HCT116 (cell line): ENCODE measurements around the gene UTF1. TPM values are rescaled to one million over a fixed set of nuclear protein-coding genes. Genes with fewer than 3 reads are reported as not detected.

Experiments
- ATAC-seq: fragments of 200-7000 bp; cut with Tn5 transposase; 2 replicates; pipeline ENCODE4 v1.9.1; 2020; ENCODE audit warnings: mild to moderate bottlenecking, moderate library complexity
- BruUV-seq: library from RNA; stranded (reverse); fragments of 400-500 nt; replicated peaks from 2 replicates; lab custom pipeline; 2021; lab: Mats Ljungman, UMichigan
- CTCF ChIA-PET: fragments of 300-600 bp; sonication (Branson Sonifier 250); formaldehyde crosslinking; loops from one replicate; lab custom pipeline; 2021; ENCODE audit warnings: antibody characterized with exemption; lab: Charles Lee
- POLR2A ChIA-PET: fragments of 300-600, 350-600 bp; sonication (Branson Sonifier 250); formaldehyde crosslinking; loops from one replicate; lab custom pipeline; 2021; ENCODE audit warnings: antibody characterized with exemption; lab: Charles Lee
- RAD21 ChIA-PET, 2 experiments: fragments of 300-600 bp; sonication (Branson Sonifier 250); formaldehyde crosslinking; loops; one replicate each; lab custom pipeline; 2023; ENCODE audit warnings: low total read pairs in 2 of 2; ENCODE audit not compliant: uncharacterized antibody in 2 of 2, unreplicated experiment in 2 of 2, low non-redundant PET in 1 of 2; lab: Charles Lee
- DNase-seq: peaks from one replicate; pipeline ENCODE4 v3.0.0-alpha.2; 2010; ENCODE audit warnings: low read depth, low spot score
- H2AFZ ChIP-seq: fragments of 200-600 bp; shearing (Covaris generic), sonication (generic); 2 replicates; pipeline ENCODE4 v1.6.1; 2017; ENCODE audit warnings: low read depth, mixed run types, mixed read lengths, antibody characterized with exemption, low read length; ENCODE audit not compliant: poor library complexity, severe bottlenecking
- H3K27ac ChIP-seq: 2 replicates; pipeline ENCODE4 v1.5.1; 2012; ENCODE audit warnings: low read depth, low read length
- H3K27me3 ChIP-seq: fragments of 200-600 bp; sonication (generic); 2 replicates; pipeline ENCODE4 v1.6.1; 2016; ENCODE audit warnings: mixed run types, low read length, mixed read lengths; ENCODE audit not compliant: insufficient read depth
- H3K36me3 ChIP-seq, 2 experiments: fragments of 200-500 bp in 1 of 2; fragments of 200-600 bp in 1 of 2; sonication (Bioruptor generic) in 1 of 2; sonication (generic) in 1 of 2; 2 replicates each; pipeline versions ENCODE4 v1.5.1 to v1.6.1; 2014 to 2016; ENCODE audit warnings: low read length in 2 of 2, inconsistent platforms in 1 of 2, mixed read lengths in 1 of 2, mixed run types in 1 of 2; ENCODE audit not compliant: insufficient read depth in 2 of 2, control insufficient read depth in 1 of 2
- H3K4me1 ChIP-seq, 2 experiments: fragments of 200-600 bp in 1 of 2; sonication (generic) in 1 of 2; 2 replicates each; pipeline versions ENCODE4 v1.5.1 to v1.6.1; 2012 to 2017; ENCODE audit warnings: low read length in 2 of 2, inconsistent platforms in 1 of 2, mild to moderate bottlenecking in 1 of 2, mixed read lengths in 1 of 2, mixed run types in 1 of 2, moderate library complexity in 1 of 2; ENCODE audit not compliant: insufficient read depth in 2 of 2, control insufficient read depth in 1 of 2
- H3K4me2 ChIP-seq: fragments of 200-600 bp; sonication (generic); 2 replicates; pipeline ENCODE4 v1.6.1; 2017; ENCODE audit warnings: mixed run types, low read length, mixed read lengths
- H3K4me3 ChIP-seq, 2 experiments: fragments of 200-600 bp in 1 of 2; sonication (generic) in 1 of 2; replicated peaks in 1 of 2; 2 replicates each; pipeline ENCODE4 v1.5.1; 2011 to 2016; ENCODE audit warnings: low read length in 2 of 2, control low read depth in 1 of 2, low read depth in 1 of 2, mild to moderate bottlenecking in 1 of 2, mixed read lengths in 1 of 2, mixed run types in 1 of 2
- H3K79me2 ChIP-seq: fragments of 200-600 bp; sonication (generic); 2 replicates; pipeline ENCODE4 v1.6.1; 2017; ENCODE audit warnings: mild to moderate bottlenecking, mixed run types, low read length, moderate library complexity, mixed read lengths; ENCODE audit not compliant: insufficient read depth
- H3K9ac ChIP-seq: fragments of 200-600 bp; sonication (generic); 2 replicates; pipeline ENCODE4 v1.6.1; 2016; ENCODE audit warnings: low read length, mixed read lengths
- H3K9me2 ChIP-seq: fragments of 200-600 bp; sonication (generic), shearing (Covaris generic); 2 replicates; pipeline ENCODE4 v1.6.1; 2017; ENCODE audit warnings: mixed run types, mild to moderate bottlenecking, moderate library complexity; ENCODE audit not compliant: insufficient read depth
- H3K9me3 ChIP-seq, 2 experiments: fragments of 200-500 bp in 1 of 2; fragments of 200-600 bp in 1 of 2; sonication (Bioruptor generic) in 1 of 2; sonication (generic) in 1 of 2; 2 replicates each; pipeline ENCODE4 v1.6.1; 2014 to 2017; ENCODE audit warnings: low read length in 2 of 2, mixed read lengths in 2 of 2, inconsistent platforms in 1 of 2, low read depth in 1 of 2, mild to moderate bottlenecking in 1 of 2, mixed run types in 1 of 2, moderate library complexity in 1 of 2; ENCODE audit not compliant: control insufficient read depth in 1 of 2, insufficient read depth in 1 of 2
- H4K20me1 ChIP-seq: fragments of 200-600 bp; sonication (generic), shearing (Covaris generic); 2 replicates; pipeline ENCODE4 v1.6.1; 2017; ENCODE audit warnings: mixed run types, mild to moderate bottlenecking, moderate library complexity; ENCODE audit not compliant: insufficient read depth
- CEBPB ChIP-seq: IDR thresholded peaks from 2 replicates; pipeline ENCODE4 v1.6.1; 2012; ENCODE audit warnings: low read depth
- ELF1 ChIP-seq: IDR thresholded peaks from 2 replicates; pipeline ENCODE4 v1.6.1; 2012; ENCODE audit warnings: low read depth, borderline replicate concordance
- EZH2 ChIP-seq: fragments of 200-600 bp; sonication (generic); IDR thresholded peaks from 2 replicates; pipeline ENCODE4 v1.6.1; 2017; ENCODE audit warnings: antibody characterized with exemption, mixed run types
- EZH2phosphoT487 ChIP-seq: fragments of 200-600 bp; IDR thresholded peaks from 2 replicates; pipeline ENCODE4 v1.6.1; 2018; ENCODE audit warnings: antibody characterized with exemption, borderline replicate concordance
- FOSL1 ChIP-seq: IDR thresholded peaks from 2 replicates; pipeline ENCODE4 v1.6.1; 2012; ENCODE audit warnings: low read depth
- MAX ChIP-seq: IDR thresholded peaks from 2 replicates; pipeline ENCODE4 v1.6.1; 2012
- POLR2AphosphoS5 ChIP-seq: IDR thresholded peaks from 2 replicates; pipeline ENCODE4 v1.6.1; 2011; ENCODE audit warnings: mild to moderate bottlenecking, low read depth, low read length, moderate library complexity
- RAD21 ChIP-seq: IDR thresholded peaks from 2 replicates; pipeline ENCODE4 v1.6.1; 2012; ENCODE audit warnings: low read depth, mild to moderate bottlenecking
- REST ChIP-seq: IDR thresholded peaks from 2 replicates; pipeline ENCODE4 v1.6.1; 2012; ENCODE audit warnings: low read depth
- SP1 ChIP-seq: IDR thresholded peaks from 2 replicates; pipeline ENCODE4 v1.6.1; 2012; ENCODE audit warnings: low read depth
- SRF ChIP-seq: IDR thresholded peaks from 2 replicates; pipeline ENCODE4 v1.6.1; 2012; ENCODE audit warnings: low read depth
- YY1 ChIP-seq: IDR thresholded peaks from 2 replicates; pipeline ENCODE4 v1.6.1; 2011; ENCODE audit warnings: low read length, low read depth, moderate library complexity, mild to moderate bottlenecking; ENCODE audit not compliant: insufficient replicate concordance; ENCODE audit errors: extremely low read depth
- ZFX ChIP-seq: fragments of 450-650 bp; IDR thresholded peaks from 2 replicates; pipeline ENCODE4 v1.6.1; 2017
- intact Hi-C: fragments of 100-400 bp; cut with micrococcal nuclease; formaldehyde crosslinking; loops from 2 replicates; pipeline ENCODE4 v1.10.0; 2022
- total RNA-seq: library from RNA; stranded (reverse); gene quantifications from one replicate; pipeline ENCODE4 v1.2.1, GENCODE V29; 2021; ENCODE audit not compliant: unreplicated experiment

Gene UTF1
- total RNA-seq, 1 experiment from 2014 or later, result not detected

- no peak overlapping the region for H3K27ac ChIP-seq
- H3K9me3 ChIP-seq, result no peaks in the 10 kb centered on the region
- H3K4me2 ChIP-seq, result no peak overlapping the region
- POLR2A ChIA-PET, result no interaction called here
- no peak overlapping the region for H3K4me3 ChIP-seq
- H3K27me3 ChIP-seq, result no peaks in the 10 kb centered on the region
- TF ChIP-seq FOSL1 (no peak), EZH2 (no peak), ZFX (no peak), YY1 (no peak), REST (no peak), RAD21 (no peak), SRF (no peak), CEBPB (no peak), MAX (no peak), ELF1 (no peak), POLR2AphosphoS5 (no peak), SP1 (no peak), EZH2phosphoT487 (no peak)
- no peaks in the 10 kb centered on the region for H3K36me3 ChIP-seq
- intact Hi-C loops, result no loop called here
- no peaks in the 10 kb centered on the region for H3K4me1 ChIP-seq
- CTCF ChIA-PET, result no interaction called here
- no peaks in the 10 kb centered on the region for H3K79me2 ChIP-seq
- H3K9ac ChIP-seq, result no peak overlapping the region
- ATAC-seq, result no peak
- no peaks in the 10 kb centered on the region for H3K9me2 ChIP-seq
- no TSS peak for BruUV-seq
- RAD21 ChIA-PET, result no interaction called here
- DNase-seq, result no peak
- H2AFZ ChIP-seq, result no peak overlapping the region
- no peaks in the 10 kb centered on the region for H4K20me1 ChIP-seq
These were observed 16.2 kb upstream of the UTF1 start for GRCh38 chr10:133213641-133214467.
